GM12878 (cell line): Measurements from ENCODE around the gene ACVR2A. TPM values are rescaled to one million over a fixed set of nuclear protein-coding genes. Genes with fewer than 3 reads are reported as not detected.

Source experiments
- ATAC-seq: fragments of 200-7000 bp; cut with Tn5 transposase; 3 replicates; pipeline ENCODE4 v1.9.1; 2020; ENCODE audit warnings: mild to moderate bottlenecking, moderate library complexity
- BruUV-seq: library from RNA; stranded (reverse); fragments of 400-500 nt; replicated peaks from 2 replicates; lab custom pipeline; 2021; lab: Mats Ljungman, UMichigan
- CTCF ChIA-PET: fragments of 300-600 bp; sonication (Branson Sonifier 250); formaldehyde crosslinking; extraction: SDS; loops from one replicate; lab custom pipeline; 2021; ENCODE audit warnings: inconsistent platforms; lab: Yijun Ruan, JAX
- POLR2A ChIA-PET: fragments of 350-600 bp; formaldehyde crosslinking; extraction: SDS; loops from one replicate; lab custom pipeline; 2021; ENCODE audit warnings: inconsistent platforms; lab: Charles Lee
- RAD21 ChIA-PET: fragments of 300-600 bp; sonication (Branson Sonifier 250); formaldehyde crosslinking; loops from one replicate; lab custom pipeline; 2023; ENCODE audit warnings: antibody characterized with exemption; ENCODE audit not compliant: unreplicated experiment; lab: Charles Lee
- SMC1A ChIA-PET: fragments of 300-600 bp; sonication (Branson Sonifier 250); formaldehyde crosslinking; loops from one replicate; lab custom pipeline; 2023; ENCODE audit not compliant: unreplicated experiment, uncharacterized antibody; lab: Charles Lee
- DNase-seq: peaks from one replicate; pipeline ENCODE4 v3.0.0-alpha.2; 2011; ENCODE audit warnings: low read depth, low spot score
- FAIRE-seq: peaks from 3 replicates; lab custom pipeline; 2011; peaks lifted over from hg19 to GRCh38; lab: Jason Lieb, UNC
- H2AFZ ChIP-seq: 2 replicates; pipeline ENCODE4 v1.6.0; 2011; ENCODE audit warnings: low read depth, low read length, control low read depth; ENCODE audit not compliant: control insufficient read depth
- H3K27ac ChIP-seq: 2 replicates; pipeline ENCODE4 v1.5.1; 2011; ENCODE audit warnings: control low read depth; ENCODE audit not compliant: control insufficient read depth, insufficient read depth
- H3K27me3 ChIP-seq, 2 experiments: replicated peaks in 1 of 2; 2 replicates each; pipeline versions ENCODE4 v1.6.0 to v1.6.1; 2011; ENCODE audit warnings: low read length in 1 of 2; ENCODE audit not compliant: control insufficient read depth in 2 of 2, insufficient read depth in 2 of 2
- H3K36me3 ChIP-seq, 2 experiments: 2 replicates each; pipeline ENCODE4 v1.5.1; 2011; ENCODE audit warnings: low read length in 1 of 2; ENCODE audit not compliant: control insufficient read depth in 2 of 2, insufficient read depth in 2 of 2
- H3K4me1 ChIP-seq: 2 replicates; pipeline ENCODE4 v1.6.1; 2011; ENCODE audit warnings: mild to moderate bottlenecking, low read length, moderate library complexity, mixed read lengths; ENCODE audit not compliant: control insufficient read depth, insufficient read depth
- H3K4me2 ChIP-seq: 2 replicates; pipeline ENCODE4 v1.6.0; 2011; ENCODE audit warnings: control low read depth; ENCODE audit not compliant: control insufficient read depth, insufficient read depth
- H3K4me3 ChIP-seq: fragments of 200-600 bp; sonication (generic); 2 replicates; pipeline ENCODE4 v1.5.1; 2016
- H3K79me2 ChIP-seq: 2 replicates; pipeline ENCODE4 v1.6.0; 2011; ENCODE audit warnings: low read length; ENCODE audit not compliant: control insufficient read depth, insufficient read depth
- H3K9ac ChIP-seq: 2 replicates; pipeline ENCODE4 v1.8.0; 2011; ENCODE audit warnings: low read length, control low read depth, mixed read lengths; ENCODE audit not compliant: control insufficient read depth, insufficient read depth
- H3K9me3 ChIP-seq: replicated peaks from 3 replicates; pipeline ENCODE4 v1.5.1; 2011; ENCODE audit warnings: mild to moderate bottlenecking, low read length; ENCODE audit not compliant: control insufficient read depth, insufficient read depth
- H4K20me1 ChIP-seq: 2 replicates; pipeline ENCODE4 v1.6.0; 2011; ENCODE audit not compliant: control insufficient read depth, insufficient read depth
- BACH1 ChIP-seq: fragments of 450-650 bp; IDR thresholded peaks from 2 replicates; pipeline ENCODE4 v1.6.1; 2017; ENCODE audit warnings: mild to moderate bottlenecking, borderline replicate concordance
- CTCF ChIP-seq, 3 experiments: IDR thresholded peaks in 2 of 3; conservative IDR thresholded peaks in 1 of 3; 2 replicates each; pipeline ENCODE4 v1.5.1; 2011; ENCODE audit warnings: low read depth in 3 of 3, low read length in 3 of 3, mild to moderate bottlenecking in 3 of 3, control low read depth in 2 of 3, moderate library complexity in 2 of 3, inconsistent platforms in 1 of 3, mixed read lengths in 1 of 3; ENCODE audit not compliant: control insufficient read depth in 2 of 3, insufficient read depth in 1 of 3; ENCODE audit errors: extremely low read depth in 1 of 3
- ELK1 ChIP-seq: IDR thresholded peaks from 2 replicates; pipeline ENCODE4 v1.6.1; 2012; ENCODE audit warnings: low read depth, low read length, improper control_type of control experiment
- EZH2 ChIP-seq: IDR thresholded peaks from 2 replicates; pipeline ENCODE4 v1.6.1; 2012; ENCODE audit warnings: low read depth, mild to moderate bottlenecking, control low read depth, inconsistent platforms, low read length, borderline replicate concordance; ENCODE audit not compliant: control insufficient read depth
- FOS ChIP-seq: IDR thresholded peaks from 3 replicates; pipeline ENCODE4 v1.6.1; 2011; ENCODE audit warnings: borderline replicate concordance; ENCODE audit not compliant: insufficient read length; ENCODE audit errors: extremely low read depth
- FOXM1 ChIP-seq: IDR thresholded peaks from 2 replicates; pipeline ENCODE4 v1.6.1; 2012; ENCODE audit warnings: low read depth, mild to moderate bottlenecking, inconsistent platforms, low read length, moderate library complexity
- IKZF2 ChIP-seq, 2 experiments: fragments of 450-650 bp; IDR thresholded peaks; 2 replicates each; pipeline ENCODE4 v1.6.1; 2017; ENCODE audit warnings: mild to moderate bottlenecking in 2 of 2, moderate library complexity in 2 of 2
- KDM1A ChIP-seq: fragments of 200-600 bp; sonication (generic); IDR thresholded peaks from 2 replicates; pipeline ENCODE4 v1.6.1; 2016; ENCODE audit warnings: borderline replicate concordance
- MTA3 ChIP-seq: IDR thresholded peaks from 2 replicates; pipeline ENCODE4 v1.6.1; 2012; ENCODE audit warnings: low read length, inconsistent platforms, borderline replicate concordance
- PAX5 ChIP-seq: IDR thresholded peaks from 2 replicates; pipeline ENCODE4 v1.6.1; 2011; ENCODE audit warnings: low read depth, low read length, borderline replicate concordance
- PML ChIP-seq: IDR thresholded peaks from 2 replicates; pipeline ENCODE4 v1.6.1; 2012; ENCODE audit warnings: low read length, inconsistent platforms
- RELB ChIP-seq: fragments of 450-650 bp; IDR thresholded peaks from 2 replicates; pipeline ENCODE4 v1.6.1; 2017; ENCODE audit warnings: low read depth, mild to moderate bottlenecking, moderate library complexity
- STAT3 ChIP-seq: IDR thresholded peaks from 2 replicates; pipeline ENCODE4 v1.6.1; 2011; ENCODE audit warnings: low read depth, low read length, improper control_type of control experiment
- TCF12 ChIP-seq: IDR thresholded peaks from 2 replicates; pipeline ENCODE4 v1.6.1; 2011; ENCODE audit warnings: low read depth, mild to moderate bottlenecking, low read length
- WRNIP1 ChIP-seq: IDR thresholded peaks from 2 replicates; pipeline ENCODE4 v1.6.1; 2011; ENCODE audit warnings: low read depth, low read length, improper control_type of control experiment, borderline replicate concordance
- YBX1 ChIP-seq: fragments of 450-650 bp; IDR thresholded peaks from 2 replicates; pipeline ENCODE4 v1.6.1; 2016; ENCODE audit warnings: antibody characterized with exemption
- ZBED1 ChIP-seq: IDR thresholded peaks from 2 replicates; pipeline ENCODE4 v1.6.1; 2016; ENCODE audit warnings: borderline replicate concordance
- ZBTB33 ChIP-seq: fragments of 450-650 bp; IDR thresholded peaks from 2 replicates; pipeline ENCODE4 v1.6.1; 2017; ENCODE audit warnings: mild to moderate bottlenecking
- ZNF217 ChIP-seq: fragments of 450-650 bp; IDR thresholded peaks from 2 replicates; pipeline ENCODE4 v1.6.1; 2017; ENCODE audit warnings: antibody characterized with exemption, mild to moderate bottlenecking
- in situ Hi-C: fragments of 300-500 bp; cut with MboI; formaldehyde crosslinking; loops from 9 replicates; pipeline ENCODE4 v1.14.3; 2018; ENCODE audit warnings: mixed read lengths
- intact Hi-C: fragments of 100-400 bp; cut with micrococcal nuclease; formaldehyde crosslinking; loops from one replicate; pipeline ENCODE4 v1.14.2; 2022; ENCODE audit not compliant: unreplicated experiment
- polyA plus RNA-seq, 11 experiments: library from polyadenylated mRNA; depleted of rRNA in 4 of 11; unstranded in 6 of 11; stranded (reverse) in 5 of 11; fragments of >200 nt; fragmentation: Nextera tagmentation in 4 of 11; fragmentation: Illumina TruSeq in 1 of 11; extraction: Ambion mirVana in 4 of 11; extraction: Trizol in 1 of 11; gene quantifications; 1 replicate in 1 of 11; 2 replicates in 10 of 11; pipeline versions ENCODE4 v1.2.1 to v1.2.3, GENCODE V29; 2011 to 2016; ENCODE audit warnings: inconsistent platforms in 2 of 11, missing spikeins in 2 of 11, low read depth in 1 of 11
- total RNA-seq, 4 experiments: library from RNA; depleted of rRNA in 3 of 4; stranded (reverse); fragments of >200 nt in 3 of 4; fragmentation: Illumina TruSeq in 1 of 4; extraction: Trizol in 1 of 4; gene quantifications; 2 replicates each; pipeline versions ENCODE4 v1.2.1 to v1.2.3, GENCODE V29; 2013 to 2021

The ACVR2A gene
- total and polyA plus RNA-seq, 10 of the 15 experiments (the other 5 are each of a cell fraction or from before 2014, with no cell fraction given), result 0.42 to 3.0 (median 1.7) TPM

- Histone ChIP-seq H3K79me2 (no peaks in the 10 kb centered on the region), H3K4me3 (no peak overlapping the region), H3K36me3 (no peaks in the 10 kb centered on the region), H3K27ac (no peak overlapping the region), H3K4me2 (no peak overlapping the region), H4K20me1 (no peaks in the 10 kb centered on the region), H3K4me1 (no peaks in the 10 kb centered on the region), H2AFZ (no peak overlapping the region), H3K9me3 (no peaks in the 10 kb centered on the region), H3K27me3 (no peaks in the 10 kb centered on the region), H3K9ac (no peak overlapping the region)
- ChIA-PET CTCF (no interaction called here), RAD21 (no interaction called here), SMC1A (interaction anchor here (1.4 kb wide), 1 partner anchor 17 kb away, joined by 4 read pairs; no protein-coding TSS in a partner anchor), POLR2A (no interaction called here)
- intact Hi-C loops, result no loop called here
- FAIRE-seq (no peak), ATAC-seq (no peak), DNase-seq (no peak)
- in situ Hi-C loops, result no loop called here
- BruUV-seq, result no TSS peak
- no peak for TF ChIP-seq STAT3
- no peak for TF ChIP-seq IKZF2 (IDR thresholded peaks at IDR 0.05)
- TF ChIP-seq CTCF (IDR thresholded peaks at IDR 0.05 in 2 of 3, conservative IDR thresholded peaks at IDR 0.05 in 1 of 3; ENCODE audit: control insufficient read depth in 2 of 3, extremely low read depth in 1 of 3, insufficient read depth in 1 of 3, low read depth in 3 of 3, low read length in 3 of 3), result no peak
- no peak for TF ChIP-seq ZBTB33
- TF ChIP-seq PML, result no peak
- TF ChIP-seq ZNF217, result no peak
- TF ChIP-seq ELK1, result no peak
- no peak for TF ChIP-seq FOS
- no peak for TF ChIP-seq ZBED1
- no peak for TF ChIP-seq WRNIP1
- TF ChIP-seq FOXM1, result no peak
- TF ChIP-seq YBX1, result no peak
- no peak for TF ChIP-seq BACH1
- no peak for TF ChIP-seq PAX5
- no peak for TF ChIP-seq KDM1A
- no peak for TF ChIP-seq TCF12
- no peak for TF ChIP-seq MTA3
- TF ChIP-seq EZH2, result no peak
- no peak for TF ChIP-seq RELB
Observed at GRCh38 chr2:147810883-147811765, 33.7 kb upstream of the ACVR2A start.
